GM23338 (cell line): ENCODE measurements around the gene DBNL. TPM values are rescaled to one million over a fixed set of nuclear protein-coding genes. Genes with fewer than 3 reads are reported as not detected.

ENCODE experiments used
- ATAC-seq: fragments of 200-7000 bp; cut with Tn5 transposase; 3 replicates; pipeline ENCODE4 v1.9.1; 2020
- DNase-seq: peaks from one replicate; pipeline ENCODE4 v3.0.0-alpha.2; 2015; ENCODE audit warnings: low spot score
- H2AFZ ChIP-seq: fragments of 200-600 bp; sonication (generic); 2 replicates; pipeline ENCODE4 v1.8.0; 2016; ENCODE audit warnings: antibody characterized with exemption, mild to moderate bottlenecking, moderate library complexity
- H3F3A ChIP-seq: fragments of 200-600 bp; sonication (generic); replicated peaks from 2 replicates; pipeline ENCODE4 v1.8.0; 2017; ENCODE audit warnings: antibody characterized with exemption, mixed run types, low read depth
- H3K27ac ChIP-seq: fragments of 200-600 bp; sonication (generic); 2 replicates; pipeline ENCODE4 v1.6.1; 2016; ENCODE audit warnings: low read depth
- H3K27me3 ChIP-seq: fragments of 200-600 bp; sonication (generic); 2 replicates; pipeline ENCODE4 v1.8.0; 2016; ENCODE audit warnings: mild to moderate bottlenecking, mixed run types, moderate library complexity; ENCODE audit not compliant: insufficient read depth
- H3K36me3 ChIP-seq: fragments of 200-600 bp; sonication (generic); 2 replicates; pipeline ENCODE4 v1.8.0; 2016; ENCODE audit warnings: mild to moderate bottlenecking; ENCODE audit not compliant: insufficient read depth
- H3K4me1 ChIP-seq: fragments of 200-600 bp; sonication (generic); 2 replicates; pipeline ENCODE4 v1.8.0; 2016; ENCODE audit warnings: mild to moderate bottlenecking, moderate library complexity; ENCODE audit not compliant: insufficient read depth
- H3K4me2 ChIP-seq: fragments of 200-600 bp; sonication (generic); 2 replicates; pipeline ENCODE4 v1.7.1; 2017; ENCODE audit warnings: mixed run types
- H3K4me3 ChIP-seq: fragments of 200-600 bp; sonication (generic); 2 replicates; pipeline ENCODE4 v1.6.1; 2016; ENCODE audit warnings: mixed run types
- H3K79me2 ChIP-seq: fragments of 200-600 bp; sonication (generic); replicated peaks from 2 replicates; pipeline ENCODE4 v1.8.0; 2017; ENCODE audit warnings: mild to moderate bottlenecking; ENCODE audit not compliant: insufficient read depth
- H3K9me2 ChIP-seq: fragments of 200-600 bp; sonication (generic); 2 replicates; pipeline ENCODE4 v1.8.0; 2017; ENCODE audit not compliant: insufficient read depth
- H4K20me1 ChIP-seq: fragments of 200-600 bp; sonication (generic); replicated peaks from 2 replicates; pipeline ENCODE4 v1.8.0; 2017; ENCODE audit warnings: mild to moderate bottlenecking; ENCODE audit not compliant: insufficient read depth
- H3K27ac Mint-ChIP-seq: 2 replicates; pipeline ENCODE4 v1.8.0; 2020; ENCODE audit warnings: inconsistent platforms, mild to moderate bottlenecking, moderate library complexity, mixed read lengths
- H3K27me3 Mint-ChIP-seq: 3 replicates; pipeline ENCODE4 v1.8.0; 2022; ENCODE audit warnings: low read depth, mild to moderate bottlenecking, moderate library complexity, mixed read lengths, inconsistent platforms; ENCODE audit not compliant: insufficient read depth, poor library complexity
- H3K36me3 Mint-ChIP-seq: 3 replicates; pipeline ENCODE4 v1.8.0; 2021; ENCODE audit warnings: low read depth, mild to moderate bottlenecking, inconsistent platforms, moderate library complexity, mixed read lengths
- H3K4me1 Mint-ChIP-seq: 3 replicates; pipeline ENCODE4 v1.8.0; 2020; ENCODE audit warnings: mild to moderate bottlenecking, inconsistent platforms, mixed read lengths
- H3K4me3 Mint-ChIP-seq: 3 replicates; pipeline ENCODE4 v1.8.0; 2021; ENCODE audit warnings: moderate library complexity, mild to moderate bottlenecking, inconsistent platforms, mixed read lengths
- H3K9me3 Mint-ChIP-seq: 3 replicates; pipeline ENCODE4 v1.8.0; 2020; ENCODE audit warnings: moderate library complexity, mild to moderate bottlenecking, inconsistent platforms, mixed read lengths
- CREB1 ChIP-seq: fragments of 250-450 bp; sonication (Bioruptor Pico); IDR thresholded peaks from 2 replicates; pipeline ENCODE4 v1.5.0; 2020; ENCODE audit warnings: low read depth, mild to moderate bottlenecking, moderate library complexity
- CTCF ChIP-seq, 2 experiments: fragments of 200-600 bp in 1 of 2; sonication (generic) in 1 of 2; conservative IDR thresholded peaks; 2 replicates each; pipeline versions ENCODE4 v1.5.1 to v1.6.1; 2016 to 2017; ENCODE audit warnings: antibody characterized with exemption in 2 of 2, low read depth in 2 of 2, mild to moderate bottlenecking in 2 of 2, moderate library complexity in 1 of 2
- ETS1 ChIP-seq: IDR thresholded peaks from 2 replicates; pipeline ENCODE4 v1.6.1; 2016; ENCODE audit warnings: antibody characterized with exemption
- EZH2 ChIP-seq: fragments of 200-600 bp; sonication (generic); IDR thresholded peaks from one replicate; pipeline ENCODE4 v1.8.0; 2017; ENCODE audit warnings: antibody characterized with exemption, mild to moderate bottlenecking, low read depth; ENCODE audit not compliant: unreplicated experiment
- EZH2phosphoT487 ChIP-seq: fragments of 200-600 bp; sonication (generic); IDR thresholded peaks from one replicate; pipeline ENCODE4 v1.8.1; 2018; ENCODE audit warnings: antibody characterized with exemption; ENCODE audit not compliant: unreplicated experiment
- JUNB ChIP-seq: IDR thresholded peaks from one replicate; pipeline ENCODE4 v1.6.1; 2016; ENCODE audit warnings: antibody characterized with exemption; ENCODE audit not compliant: unreplicated experiment
- NANOG ChIP-seq: IDR thresholded peaks from 2 replicates; pipeline ENCODE4 v1.6.1; 2016; ENCODE audit warnings: antibody characterized with exemption, borderline replicate concordance
- POLR2AphosphoS5 ChIP-seq: IDR thresholded peaks from 2 replicates; pipeline ENCODE4 v1.6.1; 2016; ENCODE audit warnings: antibody characterized with exemption, low read depth
- REST ChIP-seq: IDR thresholded peaks from one replicate; pipeline ENCODE4 v1.6.1; 2018; ENCODE audit warnings: antibody characterized with exemption; ENCODE audit not compliant: unreplicated experiment
- STAT1 ChIP-seq: IDR thresholded peaks from one replicate; pipeline ENCODE4 v1.6.1; 2016; ENCODE audit warnings: antibody characterized with exemption; ENCODE audit not compliant: unreplicated experiment
- ZNF114 ChIP-seq: fragments of 250-450 bp; sonication (Bioruptor Pico); IDR thresholded peaks from 2 replicates; pipeline ENCODE4 v1.5.0; 2020; ENCODE audit warnings: mild to moderate bottlenecking, moderate library complexity
- ZNF331 ChIP-seq: fragments of 250-450 bp; sonication (Bioruptor Pico); IDR thresholded peaks from 2 replicates; pipeline ENCODE4 v1.5.0; 2020; ENCODE audit warnings: low read depth, mild to moderate bottlenecking, moderate library complexity
- ZNF462 ChIP-seq: fragments of 250-450 bp; sonication (Bioruptor Pico); IDR thresholded peaks from 2 replicates; pipeline ENCODE4 v1.5.0; 2020; ENCODE audit warnings: mild to moderate bottlenecking, moderate library complexity
- polyA plus RNA-seq: library from polyadenylated mRNA; unstranded; fragments of >200 nt; fragmentation: Nextera tagmentation; extraction: Ambion mirVana; gene quantifications from 2 replicates; pipeline ENCODE4 v1.2.1, GENCODE V29; 2016
- total RNA-seq: library from RNA; depleted of rRNA; stranded (reverse); fragments of >200 nt; shearing (Covaris generic); gene quantifications from 2 replicates; pipeline ENCODE4 v1.2.3, GENCODE V29; 2014

The DBNL gene
- total and polyA plus RNA-seq, 2 experiments from 2014 or later, result 18.1 to 49.4 TPM

GRCh38 chr7:44063547-44063893 lies 19.0 kb downstream of the DBNL start:
- DNase-seq (peak; percentile 53), ATAC-seq (peak; percentile 12)
- H3K27ac ChIP-seq, result peak overlapping the region; percentile 55; the same call in 1 of the 2 replicates
- peak overlapping the region; percentile 74; the same call in 1 of the 2 replicates for H3K27ac Mint-ChIP-seq
- peaks cover 29% of the 10 kb centered on the region for H3K4me1 Mint-ChIP-seq
- H3K27me3 Mint-ChIP-seq, result peaks cover 21% of the 10 kb centered on the region
- H3K36me3 ChIP-seq, result no peaks in the 10 kb centered on the region; the same call in 1 of the 2 replicates
- no peaks in the 10 kb centered on the region; the same call in 2 of the 3 replicates for H3K9me3 Mint-ChIP-seq
- peaks cover 5% of the 10 kb centered on the region; the same call in 1 of the 2 replicates for H3F3A ChIP-seq
- peak overlapping the region; percentile 52 for H3K4me3 ChIP-seq
- H3K4me1 ChIP-seq, result peaks cover 27% of the 10 kb centered on the region
- TF ChIP-seq CREB1 (CRISPR knock-in tag) (no peak), ZNF462 (CRISPR knock-in tag) (no peak), STAT1 (no peak), REST (no peak), EZH2 (no peak), POLR2AphosphoS5 (no peak), ZNF331 (no peak), ETS1 (no peak), NANOG (no peak), JUNB (no peak), EZH2phosphoT487 (no peak), ZNF114 (no peak), CTCF (conservative IDR thresholded peaks at IDR 0.05; ENCODE audit: low read depth in 2 of 2) (no peak)
- H3K4me2 ChIP-seq, result peak overlapping the region; percentile 83
- H3K4me3 Mint-ChIP-seq, result peak overlapping the region; percentile 60
- H4K20me1 ChIP-seq, result 0 out of 2 replicates have a peak, but pooled peaks cover 7% of the 10 kb centered on the region
- H3K79me2 ChIP-seq, result no peaks in the 10 kb centered on the region
- peaks cover 14% of the 10 kb centered on the region for H3K27me3 ChIP-seq
- H3K36me3 Mint-ChIP-seq, result peaks cover 29% of the 10 kb centered on the region
- H3K9me2 ChIP-seq, result no peaks in the 10 kb centered on the region
- H2AFZ ChIP-seq, result no peak overlapping the region
